GM19099 (cell line): ENCODE data around the gene TTLL10.

Experiments
- POLR2A ChIP-seq: IDR thresholded peaks from 3 replicates; pipeline ENCODE4 v1.6.1; 2011; ENCODE audit warnings: low read depth; ENCODE audit not compliant: insufficient read length; ENCODE audit errors: extremely low read depth

Gene TTLL10

GRCh38 chr1:1196431-1197187 is 22.9 kb downstream of the TTLL10 start:
- no peak for TF ChIP-seq POLR2A

DNA sequence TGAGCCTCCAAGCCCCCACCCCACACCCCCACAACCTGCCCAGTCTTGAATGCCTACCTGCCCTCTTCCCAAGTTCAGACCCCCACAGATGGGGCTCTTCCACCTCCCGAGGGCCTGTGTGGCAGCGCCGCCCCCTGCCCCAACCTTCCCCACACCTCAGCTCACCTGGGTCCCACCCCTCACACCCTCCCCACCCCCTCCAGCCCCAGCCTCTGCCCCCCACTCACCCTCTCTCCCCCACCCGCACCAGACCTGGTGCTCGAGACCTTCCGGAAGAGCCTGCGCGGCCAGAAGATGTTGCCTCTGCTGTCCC is 23.5 kb downstream of the TTLL10 start:
- no peak for TF ChIP-seq POLR2A

DNA sequence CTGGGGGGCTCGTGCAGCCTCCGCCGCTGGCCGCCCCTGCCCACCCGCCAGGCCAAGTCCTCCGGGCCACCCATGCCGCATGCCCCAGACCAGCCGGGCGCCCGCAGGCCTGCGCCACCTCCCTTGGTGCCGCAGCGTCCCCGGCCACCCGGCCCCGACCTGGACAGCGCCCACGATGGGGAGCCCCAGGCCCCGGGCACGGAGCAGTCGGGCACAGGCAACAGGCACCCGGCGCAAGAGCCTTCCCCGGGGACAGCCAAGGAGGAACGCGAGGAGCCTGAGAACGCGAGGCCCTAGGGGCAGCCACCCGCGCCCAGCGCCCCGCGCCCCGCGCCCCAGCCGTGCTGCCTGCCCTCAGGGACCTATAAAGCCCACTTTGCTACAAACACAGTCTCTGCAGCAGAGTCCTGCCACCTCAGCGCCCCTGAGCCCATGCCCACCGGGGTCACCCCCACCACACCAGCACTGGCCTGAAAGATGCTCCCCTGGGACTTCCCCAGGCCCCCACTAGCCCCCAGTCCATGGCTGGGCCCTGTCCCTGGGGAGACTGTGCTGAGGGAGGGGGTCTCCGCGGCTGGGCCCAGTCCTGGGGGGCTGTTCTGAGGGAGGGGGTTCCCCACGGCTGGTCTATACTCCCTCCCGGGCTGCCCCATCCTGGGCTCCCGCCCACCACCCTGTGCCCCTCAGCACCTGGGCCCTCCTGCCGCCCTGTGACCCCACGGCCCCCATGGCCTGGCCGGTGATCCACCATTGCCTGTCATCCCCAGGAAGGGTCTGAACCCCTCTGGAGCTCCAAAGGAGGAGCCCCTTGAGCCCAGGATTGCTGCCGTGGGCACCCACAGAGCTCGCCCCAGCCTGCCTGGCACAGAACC is 24.1 kb downstream of the TTLL10 start:
- no peak for TF ChIP-seq POLR2A

DNA sequence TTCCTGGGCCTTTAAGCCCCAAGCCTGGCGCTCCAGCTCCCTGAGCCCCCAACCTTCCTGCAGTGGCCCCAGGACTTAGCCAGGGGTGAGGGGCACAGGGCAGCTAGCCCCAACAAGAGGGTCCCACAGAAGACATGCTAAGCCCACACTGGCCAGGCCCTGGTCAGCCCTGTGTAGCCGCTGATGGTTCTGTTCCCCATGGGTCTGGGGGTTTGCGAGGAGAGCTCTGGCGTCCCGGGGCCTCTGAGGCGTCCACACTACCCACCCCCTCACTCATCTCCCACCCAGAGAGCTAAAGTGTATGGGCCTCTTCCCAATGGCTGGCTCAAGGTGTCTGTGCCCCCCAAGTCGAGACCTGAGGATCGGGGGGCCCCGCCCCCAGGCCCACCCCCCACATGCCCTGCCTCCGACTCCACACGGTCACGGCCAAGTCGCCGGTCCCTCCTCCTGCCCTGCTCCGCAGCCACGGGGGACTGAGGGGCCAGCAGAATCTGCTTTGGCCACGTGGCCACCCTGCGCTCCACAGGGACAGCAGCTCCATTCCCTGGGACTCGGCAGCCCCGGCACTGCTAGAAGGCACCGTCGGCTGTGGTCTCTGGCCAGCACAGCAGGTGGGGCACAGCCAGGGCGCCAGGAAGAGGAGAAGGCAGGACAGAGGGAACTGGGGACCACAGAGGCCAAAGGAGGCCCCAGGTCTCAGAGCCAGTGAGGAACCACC is 24.9 kb downstream of the TTLL10 start:
- TF ChIP-seq POLR2A, result no peak

DNA sequence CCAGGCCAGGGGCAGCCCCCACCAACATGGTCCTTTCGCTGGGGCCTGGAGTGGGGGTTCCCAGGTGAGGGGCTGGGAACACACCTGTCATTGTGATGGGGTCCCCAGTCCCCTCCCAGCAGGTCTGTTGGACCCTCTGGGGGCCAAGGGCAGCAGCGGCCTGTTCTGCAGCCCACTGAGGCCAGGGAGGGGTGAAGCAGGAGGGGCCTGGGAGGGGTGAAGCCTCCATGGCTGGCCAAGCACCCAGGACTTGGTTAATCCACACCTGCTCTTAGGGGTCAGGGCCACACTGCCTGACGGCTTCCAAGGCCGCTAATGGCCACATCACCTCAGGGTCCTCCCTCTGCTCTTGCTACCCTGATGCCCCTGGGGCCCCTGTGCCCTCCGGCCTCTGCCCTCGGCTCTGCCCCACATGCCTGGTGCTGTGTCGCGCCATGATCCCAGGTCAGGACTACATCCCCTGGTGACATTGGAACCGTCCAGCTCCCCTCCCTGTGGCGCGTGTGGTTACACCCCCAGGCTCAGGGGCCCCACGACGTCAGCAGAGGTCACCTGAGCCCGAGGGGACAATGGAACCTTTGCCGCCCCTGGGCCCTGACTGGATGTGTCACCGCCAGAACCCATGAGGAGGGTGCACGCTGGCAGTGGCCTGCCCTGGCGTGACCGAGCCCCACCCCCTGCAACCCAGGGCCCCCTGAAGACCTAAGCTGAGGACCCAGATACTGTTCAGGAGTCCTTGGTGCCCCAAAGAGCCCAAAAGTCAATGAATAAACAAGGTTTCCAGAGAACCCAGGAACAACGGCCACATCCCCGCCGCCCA is 25.7 kb downstream of the TTLL10 start:
- no peak for TF ChIP-seq POLR2A

- TF ChIP-seq POLR2A, result peak; percentile 22
These were observed 26.5 kb downstream of the TTLL10 start for GRCh38 chr1:1199961-1200875.

DNA sequence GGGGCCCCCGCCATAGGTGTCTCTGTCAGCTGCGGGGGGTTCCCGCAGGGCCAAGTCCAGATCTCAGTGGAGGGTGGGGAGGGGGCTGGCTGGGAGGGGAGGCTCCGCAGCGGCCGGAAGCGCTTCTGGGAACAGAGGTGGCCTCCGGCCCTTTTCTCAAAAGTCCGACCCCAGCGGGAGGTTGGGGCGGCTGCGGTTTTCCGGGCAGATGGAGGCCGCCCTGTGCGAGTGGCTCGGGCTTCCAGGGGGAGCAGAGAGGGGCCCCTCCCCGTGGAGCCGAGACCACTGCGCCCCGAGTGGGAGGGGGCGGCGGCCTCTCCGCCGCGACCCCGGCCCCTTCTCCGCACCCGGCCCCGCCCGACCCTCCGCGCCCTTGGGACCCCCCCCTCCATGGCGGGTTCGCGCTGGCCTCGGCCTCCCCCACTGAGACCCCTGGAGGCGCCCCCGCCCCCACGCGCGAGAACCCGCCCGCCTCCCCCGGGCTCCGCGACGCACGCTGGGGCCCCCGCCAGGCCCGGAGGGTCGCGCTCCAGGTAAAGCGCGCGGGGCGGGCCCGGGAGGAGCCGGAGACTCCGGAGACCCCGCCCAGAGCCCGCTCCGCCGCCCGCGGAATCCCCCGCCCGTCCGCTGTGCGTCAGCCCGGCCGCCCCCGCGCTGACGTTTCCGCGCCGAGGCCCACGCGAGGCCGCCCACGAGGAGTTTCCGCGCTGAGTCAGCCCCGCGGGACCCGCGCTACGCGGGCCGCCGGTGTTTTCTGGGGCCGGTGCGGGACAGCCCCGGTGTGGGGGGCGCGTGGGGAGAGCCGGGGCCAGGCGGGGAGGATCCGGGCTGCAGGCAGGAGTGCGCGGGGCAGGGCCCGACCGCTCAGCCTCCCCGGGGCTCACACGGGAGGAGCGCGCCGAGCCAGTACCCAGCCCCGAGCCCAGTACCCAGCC is 27.5 kb downstream of the TTLL10 start:
- no peak for TF ChIP-seq POLR2A

GRCh38 chr1:1202831-1203560 is 29.3 kb downstream of the TTLL10 start:
- TF ChIP-seq POLR2A, result no peak

- TF ChIP-seq POLR2A, result no peak
These were observed 30.1 kb downstream of the TTLL10 start for GRCh38 chr1:1203561-1204424.

GRCh38 chr1:1204425-1204920 is 30.8 kb downstream of the TTLL10 start:
- no peak for TF ChIP-seq POLR2A
